Endometrial microvascular endothelial cells (primary cell): Measurements from ENCODE around the gene ALDH3A1. TPM values are rescaled to one million over a fixed set of nuclear protein-coding genes. Genes with fewer than 3 reads are reported as not detected.

Source experiments
- in situ Hi-C: cut with HindIII; loops from 2 replicates; pipeline ENCODE4 v1.10.0; 2017; ENCODE audit warnings: low sequenced_read_pairs, low pct_unique_long_range_greater_than_20kb; ENCODE audit errors: inconsistent ontology term
- total RNA-seq: library from RNA; depleted of rRNA; stranded (reverse); fragments of >200 nt; gene quantifications from one replicate; pipeline ENCODE4 v1.2.3, GENCODE V29; 2015; ENCODE audit errors: inconsistent ontology term

Gene ALDH3A1
- total RNA-seq, 1 donor from 2014 or later = 1.8 TPM

- in situ Hi-C loops = no loop called here
Measured at GRCh38 chr17:19712436-19713004, 35.6 kb downstream of the ALDH3A1 start.

- in situ Hi-C loops = no loop called here
Measured at GRCh38 chr17:19709841-19710240, 38.3 kb downstream of the ALDH3A1 start.

DNA sequence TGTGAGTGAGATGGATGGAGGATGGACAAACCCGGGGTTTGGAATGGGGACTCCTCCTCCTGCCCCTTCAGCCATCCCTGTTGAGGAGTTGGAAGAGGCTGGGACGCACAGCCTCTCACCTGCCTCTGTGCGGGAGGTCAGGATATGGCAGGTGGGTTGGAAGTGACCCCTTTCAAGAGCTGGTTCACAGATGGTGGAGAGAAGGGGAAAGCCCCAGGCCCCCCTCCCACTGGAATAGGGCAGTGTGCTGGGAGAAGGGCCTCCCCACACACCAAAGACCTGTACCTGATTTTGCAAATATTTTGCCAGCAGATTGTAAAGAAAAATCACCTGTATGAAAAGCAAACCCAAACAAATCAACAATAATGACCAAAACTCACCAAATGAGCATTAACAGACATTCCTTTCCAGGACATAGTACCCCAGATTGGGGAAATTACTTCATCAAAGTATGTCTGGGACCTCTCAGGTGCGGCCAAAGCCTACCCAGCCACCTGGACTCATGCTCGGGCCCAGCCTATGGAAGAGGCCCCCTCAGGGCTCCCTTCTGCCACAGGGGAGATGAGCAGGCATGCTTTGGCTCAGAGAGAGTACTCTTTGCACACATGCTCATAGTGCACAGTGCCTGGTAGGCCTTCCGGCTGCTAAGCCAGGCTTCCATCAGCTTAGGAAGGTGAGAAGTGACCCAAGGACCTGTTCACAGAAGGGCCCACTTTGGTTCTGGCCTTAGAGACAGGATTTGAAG, 39.5 kb downstream of the ALDH3A1 start:
- in situ Hi-C loops = no loop called here

DNA sequence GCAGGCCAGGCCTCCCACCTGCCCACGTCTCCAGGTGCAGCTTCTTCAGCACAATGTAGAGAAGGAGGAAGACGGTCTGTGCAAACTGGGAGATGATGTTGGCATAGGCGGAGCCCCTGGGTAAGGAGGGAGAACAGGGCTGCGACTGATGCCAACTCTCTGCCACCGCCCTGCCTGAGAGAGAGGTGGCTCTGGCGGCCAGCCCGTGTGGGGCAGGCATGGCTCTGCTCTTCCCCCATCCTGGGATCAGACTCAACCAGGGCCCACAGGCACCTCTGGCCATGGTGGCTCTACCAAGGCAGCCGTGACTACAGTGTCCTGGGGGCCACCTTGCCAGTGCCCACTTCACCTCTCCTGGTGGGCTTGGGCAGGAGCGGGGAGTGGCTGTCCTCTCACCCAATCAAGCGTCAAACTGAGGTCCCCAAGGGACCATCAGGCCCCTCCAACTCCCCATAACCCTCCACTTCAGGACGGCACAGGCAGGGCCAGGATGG, 40.3 kb downstream of the ALDH3A1 start:
- in situ Hi-C loops = no loop called here

GRCh38 chr17:19706791-19707727, 41.0 kb downstream of the ALDH3A1 start:
- in situ Hi-C loops = no loop called here

DNA sequence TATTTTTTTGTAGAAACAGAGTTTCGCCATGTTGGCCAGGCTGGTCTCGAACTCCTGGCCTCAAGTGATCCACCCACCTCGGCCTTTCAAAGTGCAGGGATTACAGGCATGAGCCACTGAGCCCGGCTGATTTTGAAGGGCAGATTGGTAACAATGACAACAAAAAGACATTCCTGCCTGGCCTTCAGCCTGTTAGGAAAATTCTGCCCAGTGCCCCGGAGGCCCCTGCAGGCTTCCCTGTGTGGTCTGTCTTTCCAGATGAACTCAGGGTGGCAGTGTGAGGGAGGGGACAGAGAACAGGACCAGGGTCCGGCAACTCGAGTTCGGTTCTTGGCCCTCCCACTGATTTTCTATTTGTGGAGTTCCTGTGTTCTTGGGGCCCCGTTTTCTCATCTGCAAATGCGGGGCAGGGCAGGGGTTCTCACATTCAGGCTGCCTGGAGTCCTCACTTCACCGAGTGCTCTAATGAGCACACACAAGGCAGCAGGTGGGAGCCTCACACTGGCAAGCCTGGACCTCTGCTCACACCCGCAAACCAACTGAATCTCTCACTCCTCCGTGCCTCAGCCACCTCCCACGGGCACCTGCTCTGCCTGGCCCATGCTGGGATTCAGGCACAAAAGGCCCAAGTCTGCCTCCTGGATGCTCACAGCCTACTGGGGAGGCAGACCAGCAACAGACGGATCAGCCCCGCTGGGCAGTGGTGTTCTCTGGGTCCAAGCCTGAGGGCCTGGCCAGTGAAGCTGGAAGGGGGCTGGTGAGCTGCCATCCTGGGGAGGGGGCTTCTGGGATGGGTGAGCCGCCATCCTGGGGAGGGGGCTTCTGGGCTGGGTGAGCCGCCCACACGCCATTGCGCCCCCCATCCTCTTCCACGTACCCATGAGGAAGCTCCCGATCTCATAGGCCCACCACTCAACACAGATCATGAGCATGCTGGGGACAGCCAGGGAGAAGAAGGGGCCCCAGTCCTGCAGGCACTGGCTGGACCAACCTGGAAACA, 42.0 kb downstream of the ALDH3A1 start:
- in situ Hi-C loops = no loop called here

- in situ Hi-C loops = no loop called here
Measured at GRCh38 chr17:19705201-19705600, 42.9 kb downstream of the ALDH3A1 start.

DNA sequence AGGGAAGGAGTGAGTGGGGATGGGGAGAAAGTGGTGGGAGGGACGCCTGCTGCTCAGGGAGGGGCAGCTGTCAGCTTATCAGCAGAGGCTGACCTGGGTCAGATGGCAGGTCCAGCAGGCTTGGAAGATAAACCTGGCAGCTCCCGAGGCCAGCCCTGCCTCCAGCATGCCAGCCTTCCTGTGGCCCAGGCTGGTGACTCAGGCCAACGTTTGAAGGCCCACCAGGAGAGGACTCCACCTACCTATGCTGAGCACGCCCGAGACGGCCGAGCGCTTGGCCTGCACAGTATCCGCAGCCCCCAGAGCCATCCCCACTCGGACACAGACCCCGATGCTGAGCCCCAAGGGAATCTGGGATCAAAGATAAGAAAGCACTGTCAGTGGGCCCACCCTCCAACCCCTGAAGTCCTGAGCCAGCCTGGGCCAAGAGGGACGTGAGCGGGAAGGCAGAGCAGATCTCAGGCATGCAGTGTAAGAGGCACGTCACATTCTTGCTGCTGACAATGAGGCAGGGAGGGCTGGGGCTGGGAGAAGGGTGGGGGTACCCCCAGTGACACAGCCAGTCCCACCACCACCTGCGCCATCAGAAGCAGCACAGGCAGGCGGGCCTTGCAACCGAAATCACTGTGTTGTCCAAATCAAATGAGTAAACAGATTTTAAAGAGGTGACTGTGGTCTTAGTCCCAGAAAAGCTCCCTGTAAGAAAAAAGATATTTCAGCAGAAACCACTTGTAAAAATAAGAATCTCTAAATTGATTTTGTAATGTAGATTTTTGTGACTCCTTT, 44.1 kb downstream of the ALDH3A1 start:
- in situ Hi-C loops = no loop called here

DNA sequence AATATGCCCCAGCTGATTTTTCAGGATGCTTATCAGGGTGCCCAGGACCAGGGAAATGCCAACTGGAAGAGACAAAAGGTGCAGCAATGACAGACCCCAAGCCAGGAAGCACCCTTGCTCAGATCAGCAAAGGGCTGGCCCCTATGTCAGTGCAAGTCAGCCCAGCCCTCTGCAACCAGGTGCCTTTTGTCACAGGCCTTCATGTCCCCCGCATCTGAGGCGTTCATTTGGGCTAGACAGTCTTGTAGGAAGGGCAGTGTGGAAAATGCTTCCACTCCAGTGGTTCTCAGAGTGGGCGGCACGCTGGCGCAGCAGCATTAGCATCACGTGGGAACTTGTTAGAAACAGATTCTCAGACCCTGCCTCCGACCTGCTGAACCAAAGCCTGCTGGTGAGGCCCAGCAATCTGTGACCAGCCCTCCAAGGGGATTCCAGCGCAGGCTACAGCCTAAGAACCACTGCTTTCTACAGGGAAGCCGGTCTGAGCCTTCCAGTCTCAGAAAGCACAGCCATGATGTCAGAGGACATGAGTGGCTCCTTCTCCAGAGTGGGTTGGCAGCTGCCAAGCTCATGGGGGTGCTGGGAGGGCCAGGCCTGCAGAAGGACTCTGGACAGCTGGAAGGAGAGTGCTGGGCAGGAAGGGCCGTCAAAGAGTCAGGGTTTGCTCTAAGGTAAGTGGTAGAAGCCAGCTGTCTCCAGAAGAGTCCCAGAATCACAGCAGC, 44.8 kb downstream of the ALDH3A1 start:
- in situ Hi-C loops = no loop called here

GRCh38 chr17:19702217-19702641, 45.9 kb downstream of the ALDH3A1 start:
- in situ Hi-C loops = no loop called here

Other genes with a start within 250 kb of the ALDH3A1 start
- gene SLC47A1, start 214.4 kb downstream of the ALDH3A1 start, total RNA-seq = 1.7 TPM
- 75.4 TPM for gene ALDH3A2, start 99.5 kb downstream of the ALDH3A1 start, total RNA-seq
- not detected for gene SLC47A2, start 31.7 kb downstream of the ALDH3A1 start, total RNA-seq
- gene ULK2, start 119.6 kb upstream of the ALDH3A1 start, total RNA-seq = 9.1 TPM
- gene AKAP10, start 229.5 kb upstream of the ALDH3A1 start, total RNA-seq = 18.8 TPM